T follicular helper cell (primary cell): ENCODE measurements around the gene EVPLL.
"Not testable (repeated sequence)": the region's sequence is repeated elsewhere in the genome, so short reads cannot be mapped to it uniquely, and the experiment has no call there.

Experiments
- DNase-seq: peaks from one replicate; pipeline ENCODE4 v3.0.0-alpha.2; 2020; ENCODE audit warnings: low read depth
- total RNA-seq, 2 experiments: gene quantifications; one replicate each; lab custom pipeline; 2026; lab: John Stamatoyannopoulos, UW

The EVPLL gene
- total RNA-seq: 0 reads per million in 2 experiments

GRCh38 chr17:18377437-18378204 is at the start of gene EVPLL:
TSS of gene EVPLL (plus strand) at chr17:18377778. CDS start at chr17:18380938, 3,160 bp downstream.
- DNase-seq: no peak

- DNase-seq: no peak
Observed at GRCh38 chr17:18328643-18329204, 48.9 kb upstream of the EVPLL start.

- no peak for DNase-seq
Observed at GRCh38 chr17:18331879-18332278, 45.7 kb upstream of the EVPLL start.

GRCh38 chr17:18332909-18333489 is 44.6 kb upstream of the EVPLL start:
- no peak for DNase-seq

GRCh38 chr17:18338158-18338557 is 39.4 kb upstream of the EVPLL start:
- DNase-seq: not testable (repeated sequence)

- DNase-seq: no peak
Observed at GRCh38 chr17:18339933-18340332, 37.6 kb upstream of the EVPLL start.

GRCh38 chr17:18344021-18344420 is 33.6 kb upstream of the EVPLL start:
- DNase-seq: no peak

GRCh38 chr17:18353541-18353940 is 24.0 kb upstream of the EVPLL start:
- no peak for DNase-seq

GRCh38 chr17:18356624-18357023 is 21.0 kb upstream of the EVPLL start:
- DNase-seq: no peak

GRCh38 chr17:18360518-18360917 is 17.1 kb upstream of the EVPLL start:
- no peak for DNase-seq

- no peak for DNase-seq
Observed at GRCh38 chr17:18361837-18362697, 15.5 kb upstream of the EVPLL start.

- no peak for DNase-seq
Observed at GRCh38 chr17:18362698-18363100, 14.9 kb upstream of the EVPLL start.

- peak; percentile 85 for DNase-seq
Observed at GRCh38 chr17:18363101-18364049, 14.2 kb upstream of the EVPLL start, which contains the start of gene SHMT1. TSS of gene SHMT1 (minus strand) at chr17:18363550. CDS start at chr17:18355981, 7,569 bp downstream.

- no peak for DNase-seq
Observed at GRCh38 chr17:18364166-18364565, 13.4 kb upstream of the EVPLL start.

- no peak for DNase-seq
Observed at GRCh38 chr17:18368946-18369345, 8.6 kb upstream of the EVPLL start.

- no peak for DNase-seq
Observed at GRCh38 chr17:18370761-18371160, 6.8 kb upstream of the EVPLL start.

GRCh38 chr17:18371455-18371854 is 6.1 kb upstream of the EVPLL start:
- no peak for DNase-seq

GRCh38 chr17:18373181-18373580 is 4.4 kb upstream of the EVPLL start:
- not testable (repeated sequence) for DNase-seq

GRCh38 chr17:18374216-18374615 is 3.4 kb upstream of the EVPLL start:
- no peak for DNase-seq

- no peak for DNase-seq
Observed at GRCh38 chr17:18378205-18378505, 577 bp downstream of the EVPLL start.

- not testable (repeated sequence) for DNase-seq
Observed at GRCh38 chr17:18378614-18379013, 1.0 kb downstream of the EVPLL start.
